Mesodermal cell (in vitro differentiated cells): ENCODE data around the gene DHDDS.

ENCODE experiments used
- H3K27ac ChIP-seq: 2 replicates; pipeline ENCODE4 v1.7.0; 2013; ENCODE audit warnings: mild to moderate bottlenecking, low read depth, low read length, moderate library complexity; ENCODE audit not compliant: severe bottlenecking
- H3K36me3 ChIP-seq: 2 replicates; pipeline ENCODE4 v1.7.1; 2013; ENCODE audit warnings: mild to moderate bottlenecking, low read length, moderate library complexity; ENCODE audit not compliant: control insufficient read depth, insufficient read depth
- H3K4me1 ChIP-seq: one replicate; pipeline ENCODE4 v1.7.1; 2013; ENCODE audit warnings: mild to moderate bottlenecking, low read length; ENCODE audit not compliant: insufficient read depth, control insufficient read depth, poor library complexity, severe bottlenecking
- H3K4me3 ChIP-seq: 2 replicates; pipeline ENCODE4 v1.7.0; 2013; ENCODE audit warnings: low read length, control low read depth, mild to moderate bottlenecking; ENCODE audit not compliant: insufficient read depth, poor library complexity, severe bottlenecking; ENCODE audit errors: extremely low read depth
- H3K9me3 ChIP-seq: 2 replicates; pipeline ENCODE4 v1.7.1; 2013; ENCODE audit warnings: mild to moderate bottlenecking, low read length, moderate library complexity; ENCODE audit not compliant: control insufficient read depth
- WGBS, 2 experiments: methylation state at CpG; one replicate each; pipeline ENCODE4 v1.1.5; 2013; ENCODE audit warnings: missing lambda C conversion rate in 2 of 2; ENCODE audit not compliant: insufficient coverage in 2 of 2; 5-methylcytosine and 5-hydroxymethylcytosine counted together

Gene DHDDS

GRCh38 chr1:26403656-26404055 lies 28.5 kb upstream of the DHDDS start:
- Histone ChIP-seq H3K36me3 (no peaks in the 10 kb centered on the region), H3K9me3 (no peaks in the 10 kb centered on the region), H3K4me1 (peaks cover 12% of the 10 kb centered on the region), H3K4me3 (no peak overlapping the region), H3K27ac (no peak overlapping the region)
- 61 to 77% methylated on average over 4 of the region's 4 CpGs for WGBS, 2 experiments

GRCh38 chr1:26404641-26405040 lies 27.5 kb upstream of the DHDDS start:
- no peak overlapping the region for H3K27ac ChIP-seq

GRCh38 chr1:26405281-26405915 lies 26.7 kb upstream of the DHDDS start:
- Histone ChIP-seq H3K36me3 (no peaks in the 10 kb centered on the region), H3K9me3 (no peaks in the 10 kb centered on the region), H3K4me3 (no peak overlapping the region), H3K27ac (no peak overlapping the region), H3K4me1 (peaks cover 12% of the 10 kb centered on the region)
- 100% methylated on average over 1 of the region's 7 CpGs; no CpG with 5 or more reads in 1 of the 2 experiments for WGBS, 2 experiments

More at GRCh38 chr1:26404641-26405040, 27.5 kb upstream of the DHDDS start:
- no peaks in the 10 kb centered on the region for H3K36me3 ChIP-seq
- 75 to 100% methylated on average over 1 to 2 of the region's 2 CpGs for WGBS, 2 experiments
- no peaks in the 10 kb centered on the region for H3K9me3 ChIP-seq
- H3K4me1 ChIP-seq = peaks cover 12% of the 10 kb centered on the region
- H3K4me3 ChIP-seq = no peak overlapping the region

GRCh38 chr1:26408604-26409003 lies 23.5 kb upstream of the DHDDS start:
- Histone ChIP-seq H3K4me3 (peak overlapping the region; percentile 96), H3K9me3 (no peaks in the 10 kb centered on the region), H3K4me1 (peaks cover 19% of the 10 kb centered on the region), H3K27ac (peak overlapping the region; percentile 94), H3K36me3 (peaks cover 23% of the 10 kb centered on the region)
- 0% methylated on average over 8 to 12 of the region's 12 CpGs for WGBS, 2 experiments

- Histone ChIP-seq H3K36me3 (peaks cover 30% of the 10 kb centered on the region), H3K4me3 (peak overlapping the region; percentile 96), H3K9me3 (no peaks in the 10 kb centered on the region), H3K4me1 (peaks cover 21% of the 10 kb centered on the region), H3K27ac (peak overlapping the region; percentile 94)
- 0 to 4% methylated on average over 8 to 11 of the region's 16 CpGs for WGBS, 2 experiments
Observed at GRCh38 chr1:26409191-26409807, 22.8 kb upstream of the DHDDS start.

- H3K9me3 ChIP-seq = no peaks in the 10 kb centered on the region
- peak within 1 kb of the TSS; percentile 96 for H3K4me3 ChIP-seq
- peak within 1 kb of the TSS; percentile 94 for H3K27ac ChIP-seq
- WGBS, 2 experiments = 1% methylated on average over 65 to 68 of the region's 70 CpGs
- peaks cover 30% of the 10 kb centered on the region for H3K4me1 ChIP-seq
- peaks cover 46% of the 10 kb centered on the region for H3K36me3 ChIP-seq
Observed at GRCh38 chr1:26410706-26411623, 21.2 kb upstream of the DHDDS start, which contains the start of gene LIN28A. TSS of gene LIN28A (plus strand) at chr1:26410817. CDS start at chr1:26410892, 75 bp downstream.

- peak overlapping the region; percentile 94 for H3K27ac ChIP-seq
- WGBS, 2 experiments = 0 to 1% methylated on average over 9 to 15 of the region's 20 CpGs
- H3K9me3 ChIP-seq = no peaks in the 10 kb centered on the region
- peaks cover 51% of the 10 kb centered on the region for H3K36me3 ChIP-seq
- H3K4me1 ChIP-seq = peaks cover 37% of the 10 kb centered on the region
- H3K4me3 ChIP-seq = peak overlapping the region; percentile 96
Observed at GRCh38 chr1:26411624-26412074, 20.5 kb upstream of the DHDDS start.

- no peaks in the 10 kb centered on the region for H3K9me3 ChIP-seq
- 0% methylated on average over 7 to 8 of the region's 9 CpGs for WGBS, 2 experiments
- peaks cover 53% of the 10 kb centered on the region for H3K36me3 ChIP-seq
- peak overlapping the region; percentile 94 for H3K27ac ChIP-seq
- H3K4me3 ChIP-seq = peak overlapping the region; percentile 96
- H3K4me1 ChIP-seq = peaks cover 40% of the 10 kb centered on the region
Observed at GRCh38 chr1:26412180-26412840, 19.8 kb upstream of the DHDDS start.

- no peaks in the 10 kb centered on the region for H3K9me3 ChIP-seq
- peaks cover 57% of the 10 kb centered on the region for H3K36me3 ChIP-seq
- no CpG with 5 or more reads among the region's 1 CpG for WGBS, 2 experiments
- peak overlapping the region; percentile 96 for H3K4me3 ChIP-seq
- H3K4me1 ChIP-seq = peaks cover 48% of the 10 kb centered on the region
- H3K27ac ChIP-seq = peak overlapping the region; percentile 94
Observed at GRCh38 chr1:26413031-26413430, 19.1 kb upstream of the DHDDS start.

- H3K4me1 ChIP-seq = peaks cover 68% of the 10 kb centered on the region
Observed at GRCh38 chr1:26417111-26417759, 14.9 kb upstream of the DHDDS start.

More at GRCh38 chr1:26417111-26417759, 14.9 kb upstream of the DHDDS start:
- Histone ChIP-seq H3K9me3 (no peaks in the 10 kb centered on the region), H3K36me3 (peaks cover 72% of the 10 kb centered on the region), H3K27ac (peak overlapping the region; percentile 1), H3K4me3 (no peak overlapping the region)
- WGBS, 2 experiments = 16 to 18% methylated on average over 4 to 6 of the region's 9 CpGs
